Thyroid gland (tissue), 4 donors: ENCODE results near the gene DOCK1.

Experiments used
- POLR2A ChIP-seq, 2 donors: fragments of 450-650 bp; IDR thresholded peaks; one replicate each; pipeline ENCODE4 v1.6.1; 2017; ENCODE audit warnings: antibody characterized with exemption in 2 of 2, mild to moderate bottlenecking in 2 of 2, moderate library complexity in 1 of 2
- TF ChIP-seq, protein P1 (sequence below), 6 experiments: fragments of 200-600 bp in 3 of 6; fragments of 450-650 bp in 3 of 6; sonication (generic) in 3 of 6; IDR thresholded peaks; one replicate each; pipeline ENCODE4 v1.5.1; 2016 to 2019; ENCODE audit warnings: antibody characterized with exemption in 6 of 6, mild to moderate bottlenecking in 2 of 6, inconsistent platforms in 1 of 6, moderate library complexity in 1 of 6

DNA sequence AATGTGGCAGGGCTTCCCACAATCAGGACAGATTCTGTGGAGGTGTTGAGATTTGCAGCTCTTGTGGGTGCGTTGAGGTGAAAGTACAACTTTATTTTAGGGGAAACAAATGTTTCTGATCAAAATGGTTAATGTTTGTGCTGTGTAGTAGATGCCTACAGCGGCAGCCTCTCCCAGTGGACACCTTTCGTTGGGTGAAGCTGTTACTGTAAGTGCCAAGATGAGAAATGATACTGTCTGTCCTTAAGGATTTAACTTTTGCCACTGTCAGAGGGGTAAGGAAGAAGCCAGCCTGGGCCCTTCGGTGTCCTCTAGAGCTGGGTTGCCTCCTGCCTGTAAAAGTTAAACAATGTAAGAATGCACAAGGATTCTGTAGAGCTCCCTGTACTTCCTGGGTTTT is 27.9 kb downstream of the DOCK1 start:
- TF ChIP-seq, protein P1, sequence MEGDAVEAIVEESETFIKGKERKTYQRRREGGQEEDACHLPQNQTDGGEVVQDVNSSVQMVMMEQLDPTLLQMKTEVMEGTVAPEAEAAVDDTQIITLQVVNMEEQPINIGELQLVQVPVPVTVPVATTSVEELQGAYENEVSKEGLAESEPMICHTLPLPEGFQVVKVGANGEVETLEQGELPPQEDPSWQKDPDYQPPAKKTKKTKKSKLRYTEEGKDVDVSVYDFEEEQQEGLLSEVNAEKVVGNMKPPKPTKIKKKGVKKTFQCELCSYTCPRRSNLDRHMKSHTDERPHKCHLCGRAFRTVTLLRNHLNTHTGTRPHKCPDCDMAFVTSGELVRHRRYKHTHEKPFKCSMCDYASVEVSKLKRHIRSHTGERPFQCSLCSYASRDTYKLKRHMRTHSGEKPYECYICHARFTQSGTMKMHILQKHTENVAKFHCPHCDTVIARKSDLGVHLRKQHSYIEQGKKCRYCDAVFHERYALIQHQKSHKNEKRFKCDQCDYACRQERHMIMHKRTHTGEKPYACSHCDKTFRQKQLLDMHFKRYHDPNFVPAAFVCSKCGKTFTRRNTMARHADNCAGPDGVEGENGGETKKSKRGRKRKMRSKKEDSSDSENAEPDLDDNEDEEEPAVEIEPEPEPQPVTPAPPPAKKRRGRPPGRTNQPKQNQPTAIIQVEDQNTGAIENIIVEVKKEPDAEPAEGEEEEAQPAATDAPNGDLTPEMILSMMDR (IDR thresholded peaks at IDR 0.05) = no peak
- TF ChIP-seq POLR2A (IDR thresholded peaks at IDR 0.05) = no peak
